ENCODE measurements around the gene MACROD2. TPM values are rescaled to one million over a fixed set of nuclear protein-coding genes. Genes with fewer than 3 reads are reported as not detected.

Gene MACROD2
- total and polyA plus RNA-seq, 4 donors: 0.66 to 10.5 (median 3.3) TPM

DNA sequence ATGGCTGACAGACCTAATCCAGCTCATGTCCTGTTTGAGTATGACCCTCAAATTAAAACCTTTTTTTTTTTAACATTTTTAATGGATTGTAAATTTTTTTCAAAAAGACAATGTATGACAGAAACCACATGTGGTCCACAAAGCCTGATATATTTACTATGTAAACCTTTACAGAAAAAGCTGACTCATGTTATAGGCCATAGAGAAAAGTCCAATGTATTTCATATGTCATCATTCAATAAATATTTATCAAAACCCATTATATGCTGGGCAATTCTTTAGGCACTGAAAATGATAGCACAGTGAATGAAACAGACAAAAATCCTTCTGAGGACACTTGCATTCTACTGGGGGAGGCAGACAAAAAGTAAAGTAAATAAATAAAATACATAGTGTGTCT is 1168.3 kb downstream of the MACROD2 start (continued):
- TF ChIP-seq CTCF (IDR thresholded peaks at IDR 0.05; ENCODE audit: low read depth, low read length, missing input control) (no peak), GABPA (IDR thresholded peaks at IDR 0.05 in 1 of 2, conservative IDR thresholded peaks at IDR 0.05 in 1 of 2) (no peak), RAD21 (IDR thresholded peaks at IDR 0.05) (no peak), RXRA (IDR thresholded peaks at IDR 0.05) (no peak), EGR1 (IDR thresholded peaks at IDR 0.05; ENCODE audit: low read depth in 2 of 2) (no peak), HNF4G (IDR thresholded peaks at IDR 0.05) (no peak), FOXA1 (IDR thresholded peaks at IDR 0.05) (no peak), TAF1 (conservative IDR thresholded peaks at IDR 0.05) (no peak), ATF3 (IDR thresholded peaks at IDR 0.05) (no peak), YY1 (IDR thresholded peaks at IDR 0.05) (no peak)

GRCh38 chr20:15164726-15165125 is 1169.4 kb downstream of the MACROD2 start:
- H3K27me3 ChIP-seq (ENCODE audit: control insufficient read depth in 4 of 4, insufficient read depth in 4 of 4, low read length in 3 of 4): no peaks in the 10 kb centered on the region
- no peak overlapping the region for H3K27ac ChIP-seq (ENCODE audit: low read depth in 1 of 2, low read length in 2 of 2)
- H3K9ac ChIP-seq (ENCODE audit: low read depth in 1 of 2, low read length in 2 of 2): no peak overlapping the region
- no peak overlapping the region for H3K4me3 ChIP-seq (ENCODE audit: low read depth in 1 of 3, low read length in 3 of 3)
- H3K9me3 ChIP-seq (ENCODE audit: control insufficient read depth in 4 of 4, low read length in 3 of 4): no peaks in the 10 kb centered on the region
- H3K4me1 ChIP-seq (ENCODE audit: control insufficient read depth in 4 of 4, insufficient read depth in 4 of 4, low read length in 3 of 4): peaks cover 0 to 3% (median 0%) of the 10 kb centered on the region in 4 donors
- no peaks in the 10 kb centered on the region for H3K36me3 ChIP-seq (ENCODE audit: control insufficient read depth in 4 of 4, insufficient read depth in 3 of 4, low read depth in 1 of 4, low read length in 3 of 4)
- TF ChIP-seq ATF3 (IDR thresholded peaks at IDR 0.05) (no peak), SP1 (IDR thresholded peaks at IDR 0.05) (no peak)
- TF ChIP-seq, protein P1, sequence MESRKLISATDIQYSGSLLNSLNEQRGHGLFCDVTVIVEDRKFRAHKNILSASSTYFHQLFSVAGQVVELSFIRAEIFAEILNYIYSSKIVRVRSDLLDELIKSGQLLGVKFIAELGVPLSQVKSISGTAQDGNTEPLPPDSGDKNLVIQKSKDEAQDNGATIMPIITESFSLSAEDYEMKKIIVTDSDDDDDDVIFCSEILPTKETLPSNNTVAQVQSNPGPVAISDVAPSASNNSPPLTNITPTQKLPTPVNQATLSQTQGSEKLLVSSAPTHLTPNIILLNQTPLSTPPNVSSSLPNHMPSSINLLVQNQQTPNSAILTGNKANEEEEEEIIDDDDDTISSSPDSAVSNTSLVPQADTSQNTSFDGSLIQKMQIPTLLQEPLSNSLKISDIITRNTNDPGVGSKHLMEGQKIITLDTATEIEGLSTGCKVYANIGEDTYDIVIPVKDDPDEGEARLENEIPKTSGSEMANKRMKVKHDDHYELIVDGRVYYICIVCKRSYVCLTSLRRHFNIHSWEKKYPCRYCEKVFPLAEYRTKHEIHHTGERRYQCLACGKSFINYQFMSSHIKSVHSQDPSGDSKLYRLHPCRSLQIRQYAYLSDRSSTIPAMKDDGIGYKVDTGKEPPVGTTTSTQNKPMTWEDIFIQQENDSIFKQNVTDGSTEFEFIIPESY (IDR thresholded peaks at IDR 0.05): no peak
- DNase-seq (ENCODE audit: low spot score): no peak
- WGBS: 65% methylated on average over 1 of the region's 1 CpG

- Histone ChIP-seq H3K4me3 (ENCODE audit: low read depth in 1 of 3, low read length in 3 of 3) (no peak overlapping the region), H3K27ac (ENCODE audit: low read depth in 1 of 2, low read length in 2 of 2) (no peak overlapping the region), H3K9ac (ENCODE audit: low read depth in 1 of 2, low read length in 2 of 2) (no peak overlapping the region), H3K36me3 (ENCODE audit: control insufficient read depth in 4 of 4, insufficient read depth in 3 of 4, low read depth in 1 of 4, low read length in 3 of 4) (no peaks in the 10 kb centered on the region), H3K4me1 (ENCODE audit: control insufficient read depth in 4 of 4, insufficient read depth in 4 of 4, low read length in 3 of 4) (peaks cover 0 to 3% (median 0%) of the 10 kb centered on the region in 4 donors), H3K27me3 (ENCODE audit: control insufficient read depth in 4 of 4, insufficient read depth in 4 of 4, low read length in 3 of 4) (no peaks in the 10 kb centered on the region), H3K9me3 (ENCODE audit: control insufficient read depth in 4 of 4, low read length in 3 of 4) (no peaks in the 10 kb centered on the region)
- DNase-seq (ENCODE audit: low spot score): no peak
- TF ChIP-seq HNF4G (IDR thresholded peaks at IDR 0.05): no peak
- TF ChIP-seq, protein P1 (IDR thresholded peaks at IDR 0.05): no peak
- TF ChIP-seq GABPA (IDR thresholded peaks at IDR 0.05 in 1 of 2, conservative IDR thresholded peaks at IDR 0.05 in 1 of 2): no peak
- no peak for TF ChIP-seq SP1 (IDR thresholded peaks at IDR 0.05)
- no peak for TF ChIP-seq HNF4A (conservative IDR thresholded peaks at IDR 0.05)
- TF ChIP-seq TAF1 (conservative IDR thresholded peaks at IDR 0.05): no peak
- TF ChIP-seq, protein P2, sequence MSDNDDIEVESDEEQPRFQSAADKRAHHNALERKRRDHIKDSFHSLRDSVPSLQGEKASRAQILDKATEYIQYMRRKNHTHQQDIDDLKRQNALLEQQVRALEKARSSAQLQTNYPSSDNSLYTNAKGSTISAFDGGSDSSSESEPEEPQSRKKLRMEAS (IDR thresholded peaks at IDR 0.05): no peak
- TF ChIP-seq CTCF (IDR thresholded peaks at IDR 0.05; ENCODE audit: low read depth, low read length, missing input control): no peak
- TF ChIP-seq YY1 (IDR thresholded peaks at IDR 0.05): no peak
- TF ChIP-seq RAD21 (IDR thresholded peaks at IDR 0.05): no peak
- TF ChIP-seq, protein P3, sequence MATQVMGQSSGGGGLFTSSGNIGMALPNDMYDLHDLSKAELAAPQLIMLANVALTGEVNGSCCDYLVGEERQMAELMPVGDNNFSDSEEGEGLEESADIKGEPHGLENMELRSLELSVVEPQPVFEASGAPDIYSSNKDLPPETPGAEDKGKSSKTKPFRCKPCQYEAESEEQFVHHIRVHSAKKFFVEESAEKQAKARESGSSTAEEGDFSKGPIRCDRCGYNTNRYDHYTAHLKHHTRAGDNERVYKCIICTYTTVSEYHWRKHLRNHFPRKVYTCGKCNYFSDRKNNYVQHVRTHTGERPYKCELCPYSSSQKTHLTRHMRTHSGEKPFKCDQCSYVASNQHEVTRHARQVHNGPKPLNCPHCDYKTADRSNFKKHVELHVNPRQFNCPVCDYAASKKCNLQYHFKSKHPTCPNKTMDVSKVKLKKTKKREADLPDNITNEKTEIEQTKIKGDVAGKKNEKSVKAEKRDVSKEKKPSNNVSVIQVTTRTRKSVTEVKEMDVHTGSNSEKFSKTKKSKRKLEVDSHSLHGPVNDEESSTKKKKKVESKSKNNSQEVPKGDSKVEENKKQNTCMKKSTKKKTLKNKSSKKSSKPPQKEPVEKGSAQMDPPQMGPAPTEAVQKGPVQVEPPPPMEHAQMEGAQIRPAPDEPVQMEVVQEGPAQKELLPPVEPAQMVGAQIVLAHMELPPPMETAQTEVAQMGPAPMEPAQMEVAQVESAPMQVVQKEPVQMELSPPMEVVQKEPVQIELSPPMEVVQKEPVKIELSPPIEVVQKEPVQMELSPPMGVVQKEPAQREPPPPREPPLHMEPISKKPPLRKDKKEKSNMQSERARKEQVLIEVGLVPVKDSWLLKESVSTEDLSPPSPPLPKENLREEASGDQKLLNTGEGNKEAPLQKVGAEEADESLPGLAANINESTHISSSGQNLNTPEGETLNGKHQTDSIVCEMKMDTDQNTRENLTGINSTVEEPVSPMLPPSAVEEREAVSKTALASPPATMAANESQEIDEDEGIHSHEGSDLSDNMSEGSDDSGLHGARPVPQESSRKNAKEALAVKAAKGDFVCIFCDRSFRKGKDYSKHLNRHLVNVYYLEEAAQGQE (IDR thresholded peaks at IDR 0.05): no peak
- TF ChIP-seq EGR1 (IDR thresholded peaks at IDR 0.05; ENCODE audit: low read depth in 2 of 2): no peak
- no peak for TF ChIP-seq NR2F2 (IDR thresholded peaks at IDR 0.05)
- TF ChIP-seq RXRA (IDR thresholded peaks at IDR 0.05): no peak
These were observed 1171.4 kb downstream of the MACROD2 start for GRCh38 chr20:15166744-15167143.

All from liver (tissue), 9 donors.